Measurements from ENCODE around the gene CREB1. TPM values are rescaled to one million over a fixed set of nuclear protein-coding genes. Genes with fewer than 3 reads are reported as not detected.

The CREB1 gene
- total and polyA plus RNA-seq, 10 of the 15 experiments (the other 5 are each of a cell fraction or from before 2014, with no cell fraction given) = 13.4 to 76.9 (median 39.5) TPM

DNA sequence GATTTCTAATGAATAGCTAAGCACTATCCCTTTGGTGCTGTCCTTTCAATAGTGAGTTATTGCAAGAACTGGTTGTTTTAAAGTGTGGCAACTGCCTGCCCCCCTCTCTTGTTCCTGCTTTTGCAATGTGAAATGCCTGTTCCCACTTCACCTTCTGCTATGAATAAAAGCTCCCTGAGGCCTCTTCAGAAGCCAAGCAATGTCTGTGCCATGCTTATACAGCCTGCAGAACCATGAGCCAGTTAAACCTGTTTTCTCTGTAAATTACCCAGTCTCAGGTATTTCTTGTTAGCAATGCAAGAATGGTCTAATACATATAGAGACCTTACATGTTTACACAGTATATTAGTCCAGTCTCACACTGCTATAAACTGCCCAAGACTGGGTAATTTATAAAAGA is 110.4 kb downstream of the CREB1 start (continued):
- TF ChIP-seq, protein P1, sequence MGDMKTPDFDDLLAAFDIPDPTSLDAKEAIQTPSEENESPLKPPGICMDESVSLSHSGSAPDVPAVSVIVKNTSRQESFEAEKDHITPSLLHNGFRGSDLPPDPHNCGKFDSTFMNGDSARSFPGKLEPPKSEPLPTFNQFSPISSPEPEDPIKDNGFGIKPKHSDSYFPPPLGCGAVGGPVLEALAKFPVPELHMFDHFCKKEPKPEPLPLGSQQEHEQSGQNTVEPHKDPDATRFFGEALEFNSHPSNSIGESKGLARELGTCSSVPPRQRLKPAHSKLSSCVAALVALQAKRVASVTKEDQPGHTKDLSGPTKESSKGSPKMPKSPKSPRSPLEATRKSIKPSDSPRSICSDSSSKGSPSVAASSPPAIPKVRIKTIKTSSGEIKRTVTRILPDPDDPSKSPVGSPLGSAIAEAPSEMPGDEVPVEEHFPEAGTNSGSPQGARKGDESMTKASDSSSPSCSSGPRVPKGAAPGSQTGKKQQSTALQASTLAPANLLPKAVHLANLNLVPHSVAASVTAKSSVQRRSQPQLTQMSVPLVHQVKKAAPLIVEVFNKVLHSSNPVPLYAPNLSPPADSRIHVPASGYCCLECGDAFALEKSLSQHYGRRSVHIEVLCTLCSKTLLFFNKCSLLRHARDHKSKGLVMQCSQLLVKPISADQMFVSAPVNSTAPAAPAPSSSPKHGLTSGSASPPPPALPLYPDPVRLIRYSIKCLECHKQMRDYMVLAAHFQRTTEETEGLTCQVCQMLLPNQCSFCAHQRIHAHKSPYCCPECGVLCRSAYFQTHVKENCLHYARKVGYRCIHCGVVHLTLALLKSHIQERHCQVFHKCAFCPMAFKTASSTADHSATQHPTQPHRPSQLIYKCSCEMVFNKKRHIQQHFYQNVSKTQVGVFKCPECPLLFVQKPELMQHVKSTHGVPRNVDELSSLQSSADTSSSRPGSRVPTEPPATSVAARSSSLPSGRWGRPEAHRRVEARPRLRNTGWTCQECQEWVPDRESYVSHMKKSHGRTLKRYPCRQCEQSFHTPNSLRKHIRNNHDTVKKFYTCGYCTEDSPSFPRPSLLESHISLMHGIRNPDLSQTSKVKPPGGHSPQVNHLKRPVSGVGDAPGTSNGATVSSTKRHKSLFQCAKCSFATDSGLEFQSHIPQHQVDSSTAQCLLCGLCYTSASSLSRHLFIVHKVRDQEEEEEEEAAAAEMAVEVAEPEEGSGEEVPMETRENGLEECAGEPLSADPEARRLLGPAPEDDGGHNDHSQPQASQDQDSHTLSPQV (IDR thresholded peaks at IDR 0.05) = no peak
- TF ChIP-seq ZNF274 (IDR thresholded peaks at IDR 0.05; ENCODE audit: insufficient read depth, insufficient read length) = no peak

DNA sequence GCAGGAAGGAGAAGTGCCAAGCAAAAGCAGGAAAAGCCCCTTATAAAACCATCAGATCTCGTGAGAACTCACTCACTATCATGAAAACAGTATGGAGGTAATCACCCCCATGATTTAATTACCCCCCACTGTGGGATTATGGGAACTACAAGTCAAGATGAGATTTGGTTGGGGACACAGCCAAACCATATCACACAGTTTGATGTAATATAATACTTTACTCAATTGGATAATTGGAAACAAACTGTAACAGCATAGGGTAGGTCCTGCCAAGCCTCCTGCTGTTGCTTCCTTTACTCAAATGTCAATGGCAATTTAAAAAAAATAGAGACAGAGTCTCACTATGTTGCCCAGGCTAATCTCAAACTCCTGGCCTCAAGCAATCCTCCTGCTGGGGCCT is 110.9 kb downstream of the CREB1 start:
- Histone ChIP-seq H3K27me3 (replicated peaks in 1 of 2; ENCODE audit: control insufficient read depth in 2 of 2, insufficient read depth in 2 of 2, low read length in 1 of 2) (no peaks in the 10 kb centered on the region), H3K9me3 (replicated peaks; ENCODE audit: control insufficient read depth, insufficient read depth, low read length) (peaks cover 11% of the 10 kb centered on the region; the same call in 1 of the 3 replicates), H3K27ac (ENCODE audit: control insufficient read depth, insufficient read depth) (no peak overlapping the region), H3K36me3 (ENCODE audit: control insufficient read depth in 2 of 2, insufficient read depth in 2 of 2, low read length in 1 of 2) (no peaks in the 10 kb centered on the region), H4K20me1 (ENCODE audit: control insufficient read depth, insufficient read depth) (no peaks in the 10 kb centered on the region), H3K4me1 (ENCODE audit: control insufficient read depth, insufficient read depth, low read length) (no peaks in the 10 kb centered on the region), H2AFZ (ENCODE audit: control insufficient read depth, low read depth, low read length) (no peak overlapping the region), H3K4me2 (ENCODE audit: control insufficient read depth, insufficient read depth) (no peak overlapping the region), H3K79me2 (ENCODE audit: control insufficient read depth, insufficient read depth, low read length) (no peaks in the 10 kb centered on the region), H3K9ac (ENCODE audit: control insufficient read depth, insufficient read depth, low read length) (no peak overlapping the region), H3K4me3 (no peak overlapping the region)
- ChIA-PET RAD21 (ENCODE audit: unreplicated experiment) (no interaction called here), POLR2A (no interaction called here), CTCF (interaction anchor here (0.6 kb wide), 1 partner anchor 208 kb away, joined by 3 read pairs; no protein-coding TSS in a partner anchor), SMC1A (ENCODE audit: uncharacterized antibody, unreplicated experiment) (no interaction called here)
- in situ Hi-C loops (cut with MboI) = no loop called here
- WGBS (ENCODE audit: insufficient coverage, insufficient replicate concordance, low lambda C conversion rate, missing lambda C conversion rate) = 0% methylated on average over 1 of the region's 1 CpG
- FAIRE-seq (no peak), ATAC-seq (no peak), DNase-seq (ENCODE audit: low read depth, low spot score) (no peak)
- no TSS peak for BruUV-seq (replicated peaks)
- intact Hi-C loops (cut with micrococcal nuclease; ENCODE audit: unreplicated experiment) = no loop called here
- no peak for TF ChIP-seq IRF4 (IDR thresholded peaks at IDR 0.05; ENCODE audit: low read depth, low read length)
- TF ChIP-seq KLF5 (IDR thresholded peaks at IDR 0.05; ENCODE audit: partially characterized antibody) = no peak
- TF ChIP-seq CBX3 (IDR thresholded peaks at IDR 0.05; ENCODE audit: borderline replicate concordance, low read depth) = no peak
- TF ChIP-seq NR2C1 (IDR thresholded peaks at IDR 0.05) = no peak
- TF ChIP-seq SMC3 (IDR thresholded peaks at IDR 0.05; ENCODE audit: borderline replicate concordance, low read length) = no peak
- TF ChIP-seq, protein P2, sequence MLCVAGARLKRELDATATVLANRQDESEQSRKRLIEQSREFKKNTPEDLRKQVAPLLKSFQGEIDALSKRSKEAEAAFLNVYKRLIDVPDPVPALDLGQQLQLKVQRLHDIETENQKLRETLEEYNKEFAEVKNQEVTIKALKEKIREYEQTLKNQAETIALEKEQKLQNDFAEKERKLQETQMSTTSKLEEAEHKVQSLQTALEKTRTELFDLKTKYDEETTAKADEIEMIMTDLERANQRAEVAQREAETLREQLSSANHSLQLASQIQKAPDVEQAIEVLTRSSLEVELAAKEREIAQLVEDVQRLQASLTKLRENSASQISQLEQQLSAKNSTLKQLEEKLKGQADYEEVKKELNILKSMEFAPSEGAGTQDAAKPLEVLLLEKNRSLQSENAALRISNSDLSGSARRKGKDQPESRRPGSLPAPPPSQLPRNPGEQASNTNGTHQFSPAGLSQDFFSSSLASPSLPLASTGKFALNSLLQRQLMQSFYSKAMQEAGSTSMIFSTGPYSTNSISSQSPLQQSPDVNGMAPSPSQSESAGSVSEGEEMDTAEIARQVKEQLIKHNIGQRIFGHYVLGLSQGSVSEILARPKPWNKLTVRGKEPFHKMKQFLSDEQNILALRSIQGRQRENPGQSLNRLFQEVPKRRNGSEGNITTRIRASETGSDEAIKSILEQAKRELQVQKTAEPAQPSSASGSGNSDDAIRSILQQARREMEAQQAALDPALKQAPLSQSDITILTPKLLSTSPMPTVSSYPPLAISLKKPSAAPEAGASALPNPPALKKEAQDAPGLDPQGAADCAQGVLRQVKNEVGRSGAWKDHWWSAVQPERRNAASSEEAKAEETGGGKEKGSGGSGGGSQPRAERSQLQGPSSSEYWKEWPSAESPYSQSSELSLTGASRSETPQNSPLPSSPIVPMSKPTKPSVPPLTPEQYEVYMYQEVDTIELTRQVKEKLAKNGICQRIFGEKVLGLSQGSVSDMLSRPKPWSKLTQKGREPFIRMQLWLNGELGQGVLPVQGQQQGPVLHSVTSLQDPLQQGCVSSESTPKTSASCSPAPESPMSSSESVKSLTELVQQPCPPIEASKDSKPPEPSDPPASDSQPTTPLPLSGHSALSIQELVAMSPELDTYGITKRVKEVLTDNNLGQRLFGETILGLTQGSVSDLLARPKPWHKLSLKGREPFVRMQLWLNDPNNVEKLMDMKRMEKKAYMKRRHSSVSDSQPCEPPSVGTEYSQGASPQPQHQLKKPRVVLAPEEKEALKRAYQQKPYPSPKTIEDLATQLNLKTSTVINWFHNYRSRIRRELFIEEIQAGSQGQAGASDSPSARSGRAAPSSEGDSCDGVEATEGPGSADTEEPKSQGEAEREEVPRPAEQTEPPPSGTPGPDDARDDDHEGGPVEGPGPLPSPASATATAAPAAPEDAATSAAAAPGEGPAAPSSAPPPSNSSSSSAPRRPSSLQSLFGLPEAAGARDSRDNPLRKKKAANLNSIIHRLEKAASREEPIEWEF (IDR thresholded peaks at IDR 0.05; ENCODE audit: insufficient replicate concordance, low read depth, low read length) = no peak
- TF ChIP-seq ZNF24 (IDR thresholded peaks at IDR 0.05) = no peak
- TF ChIP-seq ZBED1 (IDR thresholded peaks at IDR 0.05; ENCODE audit: borderline replicate concordance) = no peak
- no peak for TF ChIP-seq BHLHE40 (IDR thresholded peaks at IDR 0.05; ENCODE audit: borderline replicate concordance in 1 of 2, low read depth in 2 of 2, low read length in 1 of 2)
- no peak for TF ChIP-seq ZNF207 (IDR thresholded peaks at IDR 0.05; ENCODE audit: borderline replicate concordance)
- TF ChIP-seq GATAD2B (conservative IDR thresholded peaks at IDR 0.05; ENCODE audit: low read depth) = no peak
- TF ChIP-seq BCL11A (IDR thresholded peaks at IDR 0.05; ENCODE audit: low read depth, low read length) = no peak
- TF ChIP-seq SRF (IDR thresholded peaks at IDR 0.05; ENCODE audit: low read depth in 2 of 2, low read length in 2 of 2) = no peak
- TF ChIP-seq KDM1A (IDR thresholded peaks at IDR 0.05; ENCODE audit: borderline replicate concordance) = no peak
